ENCODE measurements around the gene TNFSF9. TPM values are rescaled to one million over a fixed set of nuclear protein-coding genes. Genes with fewer than 3 reads are reported as not detected.

TNFSF9 gene, protein sequence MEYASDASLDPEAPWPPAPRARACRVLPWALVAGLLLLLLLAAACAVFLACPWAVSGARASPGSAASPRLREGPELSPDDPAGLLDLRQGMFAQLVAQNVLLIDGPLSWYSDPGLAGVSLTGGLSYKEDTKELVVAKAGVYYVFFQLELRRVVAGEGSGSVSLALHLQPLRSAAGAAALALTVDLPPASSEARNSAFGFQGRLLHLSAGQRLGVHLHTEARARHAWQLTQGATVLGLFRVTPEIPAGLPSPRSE
- polyA plus RNA-seq (2011; rRNA removed), result 5.4 and 6.3 TPM in 2 replicates
- polyA plus RNA-seq (2012; cell fraction: cytosol; rRNA removed), result 7.6 and 11.7 TPM in 2 replicates
- 10.4 and 15.2 TPM in 2 replicates for polyA plus RNA-seq (2012; cell fraction: nucleus; rRNA removed)
- 11.1 to 16.7 TPM (median 15.9 TPM) in 3 replicates for polyA plus RNA-seq (2017; fragmentation: RNase III; extraction: RNeasy Plus Mini Kit Qiagen cat#74134 plus additional on column Dnase treatment)
- 1.9 and 2.6 TPM in 2 replicates for polyA minus RNA-seq (2011; rRNA and poly(A)+ RNA removed)

DNA sequence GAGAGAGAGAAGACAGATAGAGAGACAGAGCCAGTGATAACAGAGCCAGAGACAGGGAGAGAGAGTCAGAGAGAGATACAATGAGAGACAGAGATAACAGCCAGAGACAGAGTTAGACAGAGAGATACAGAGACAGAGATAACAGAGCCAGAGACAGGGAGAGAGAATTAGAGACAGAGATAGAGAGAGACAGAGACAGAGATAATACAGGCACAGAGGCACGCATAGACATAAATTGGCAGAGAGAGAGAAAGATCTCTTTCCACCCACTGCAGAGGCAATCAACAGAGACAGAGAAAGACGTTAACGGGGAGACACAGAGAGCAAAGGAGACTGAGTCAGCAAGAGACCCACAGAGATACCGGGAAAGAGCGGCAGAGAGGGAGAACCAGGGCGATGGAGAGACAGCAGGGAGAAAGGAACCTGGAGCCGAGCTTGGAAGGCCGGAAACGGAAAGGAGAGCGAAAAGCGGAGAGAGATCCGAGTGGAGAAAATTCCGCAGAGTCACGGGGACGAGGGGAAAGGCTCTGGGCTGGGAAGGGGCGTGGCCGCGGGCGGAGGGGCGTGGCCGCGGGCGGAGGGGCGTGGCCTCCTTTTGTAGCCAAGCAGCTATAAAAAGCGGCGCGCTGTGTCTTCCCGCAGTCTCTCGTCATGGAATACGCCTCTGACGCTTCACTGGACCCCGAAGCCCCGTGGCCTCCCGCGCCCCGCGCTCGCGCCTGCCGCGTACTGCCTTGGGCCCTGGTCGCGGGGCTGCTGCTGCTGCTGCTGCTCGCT is at the start of gene TNFSF9:
Gene TNFSF9, plus strand, starts transcription at position 641 of the 777 bp plus-strand sequence. Its CDS starts 11 bp downstream, at position 652.
- DNase-seq (ENCODE audit: low read depth in 1 of 2, low spot score in 1 of 2) (peak; percentile 85 to 87), FAIRE-seq (no peak)
- POLR2A ChIA-PET, result interaction anchor here (0.6 to 1.6 kb wide), 29 partner anchors 9 to 494 kb away, joined by 3 to 22 read pairs (median 4); partner anchors contain the start of genes CD70 and GPR108
- TF ChIP-seq HOXB5 (CRISPR knock-in tag; IDR thresholded peaks at IDR 0.05) (no peak), REST (IDR thresholded peaks at IDR 0.05) (peak; percentile 27; the same call in 1 of the 2 replicates), FOXS1 (CRISPR knock-in tag; IDR thresholded peaks at IDR 0.05) (no peak), ZNF302 (CRISPR knock-in tag; IDR thresholded peaks at IDR 0.05) (no peak), KDM5A (IDR thresholded peaks at IDR 0.05) (no peak), TP53 (CRISPR knock-in tag; IDR thresholded peaks at IDR 0.05) (no peak), RCOR1 (IDR thresholded peaks at IDR 0.05; ENCODE audit: low read depth, low read length) (no peak), SREBF2 (IDR thresholded peaks at IDR 0.05) (no peak), CHD2 (IDR thresholded peaks at IDR 0.05; ENCODE audit: low read length, partially characterized antibody) (no peak), BCL3 (IDR thresholded peaks at IDR 0.05) (peak; percentile 87; the same call in 2 of the 3 replicates), NFE2L2 (conservative IDR thresholded peaks at IDR 0.05; ENCODE audit: low read length) (peak; percentile 37), POLR2AphosphoS2 (conservative IDR thresholded peaks at IDR 0.05; ENCODE audit: low read length) (no peak), RARB (CRISPR knock-in tag; IDR thresholded peaks at IDR 0.05) (no peak), HEYL (CRISPR knock-in tag; IDR thresholded peaks at IDR 0.05) (no peak), ZC3H11A (IDR thresholded peaks at IDR 0.05) (no peak), MAFK (IDR thresholded peaks at IDR 0.05; ENCODE audit: partially characterized antibody) (peak; percentile 74), EP300 (IDR thresholded peaks at IDR 0.05) (no peak), FOSB (CRISPR knock-in tag; IDR thresholded peaks at IDR 0.05) (no peak), EHMT2 (IDR thresholded peaks at IDR 0.05; ENCODE audit: low read depth) (no peak), KDM1A (IDR thresholded peaks at IDR 0.05; ENCODE audit: low read depth) (no peak), MYC (IDR thresholded peaks at IDR 0.05; ENCODE audit: borderline replicate concordance, low read length) (no peak), RFX5 (IDR thresholded peaks at IDR 0.05) (no peak), MAZ (IDR thresholded peaks at IDR 0.05; ENCODE audit: borderline replicate concordance, low read depth, low read length) (no peak), FOSL2 (IDR thresholded peaks at IDR 0.05) (no peak), FOSL2 (CRISPR knock-in tag; IDR thresholded peaks at IDR 0.05) (no peak), NPAS2 (CRISPR knock-in tag; IDR thresholded peaks at IDR 0.05; ENCODE audit: borderline replicate concordance) (no peak), SMC3 (IDR thresholded peaks at IDR 0.05) (no peak), CBX8 (IDR thresholded peaks at IDR 0.05) (no peak), ESRRA (IDR thresholded peaks at IDR 0.05; ENCODE audit: borderline replicate concordance, low read length) (no peak), JUNB (IDR thresholded peaks at IDR 0.05) (no peak)
- TF ChIP-seq, protein P1, sequence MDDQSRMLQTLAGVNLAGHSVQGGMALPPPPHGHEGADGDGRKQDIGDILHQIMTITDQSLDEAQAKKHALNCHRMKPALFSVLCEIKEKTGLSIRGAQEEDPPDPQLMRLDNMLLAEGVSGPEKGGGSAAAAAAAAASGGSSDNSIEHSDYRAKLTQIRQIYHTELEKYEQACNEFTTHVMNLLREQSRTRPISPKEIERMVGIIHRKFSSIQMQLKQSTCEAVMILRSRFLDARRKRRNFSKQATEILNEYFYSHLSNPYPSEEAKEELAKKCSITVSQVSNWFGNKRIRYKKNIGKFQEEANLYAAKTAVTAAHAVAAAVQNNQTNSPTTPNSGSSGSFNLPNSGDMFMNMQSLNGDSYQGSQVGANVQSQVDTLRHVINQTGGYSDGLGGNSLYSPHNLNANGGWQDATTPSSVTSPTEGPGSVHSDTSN (IDR thresholded peaks at IDR 0.05), result no peak
- TF ChIP-seq, protein P2, sequence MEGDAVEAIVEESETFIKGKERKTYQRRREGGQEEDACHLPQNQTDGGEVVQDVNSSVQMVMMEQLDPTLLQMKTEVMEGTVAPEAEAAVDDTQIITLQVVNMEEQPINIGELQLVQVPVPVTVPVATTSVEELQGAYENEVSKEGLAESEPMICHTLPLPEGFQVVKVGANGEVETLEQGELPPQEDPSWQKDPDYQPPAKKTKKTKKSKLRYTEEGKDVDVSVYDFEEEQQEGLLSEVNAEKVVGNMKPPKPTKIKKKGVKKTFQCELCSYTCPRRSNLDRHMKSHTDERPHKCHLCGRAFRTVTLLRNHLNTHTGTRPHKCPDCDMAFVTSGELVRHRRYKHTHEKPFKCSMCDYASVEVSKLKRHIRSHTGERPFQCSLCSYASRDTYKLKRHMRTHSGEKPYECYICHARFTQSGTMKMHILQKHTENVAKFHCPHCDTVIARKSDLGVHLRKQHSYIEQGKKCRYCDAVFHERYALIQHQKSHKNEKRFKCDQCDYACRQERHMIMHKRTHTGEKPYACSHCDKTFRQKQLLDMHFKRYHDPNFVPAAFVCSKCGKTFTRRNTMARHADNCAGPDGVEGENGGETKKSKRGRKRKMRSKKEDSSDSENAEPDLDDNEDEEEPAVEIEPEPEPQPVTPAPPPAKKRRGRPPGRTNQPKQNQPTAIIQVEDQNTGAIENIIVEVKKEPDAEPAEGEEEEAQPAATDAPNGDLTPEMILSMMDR (IDR thresholded peaks at IDR 0.05), result no peak
- TF ChIP-seq, protein P3, sequence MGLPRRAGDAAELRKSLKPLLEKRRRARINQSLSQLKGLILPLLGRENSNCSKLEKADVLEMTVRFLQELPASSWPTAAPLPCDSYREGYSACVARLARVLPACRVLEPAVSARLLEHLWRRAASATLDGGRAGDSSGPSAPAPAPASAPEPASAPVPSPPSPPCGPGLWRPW (IDR thresholded peaks at IDR 0.05), result no peak

More for the DNA sequence above, at the start of gene TNFSF9:
- CTCF ChIA-PET, result interaction anchor here (0.8 kb wide), 1 partner anchor 21 kb away, joined by 3 read pairs; no protein-coding TSS in a partner anchor
- no peaks in the 10 kb centered on the region for H3K9me3 ChIP-seq
- peak within 1 kb of the TSS; percentile 76 for H3K4me3 ChIP-seq
- peak within 1 kb of the TSS; percentile 98 for H3K4me2 ChIP-seq
- peak within 1 kb of the TSS; percentile 98 to 99 for H3K27ac ChIP-seq
- peaks cover 32% of the 10 kb centered on the region for H3K4me1 ChIP-seq
- under 1% methylated on average over 15 of the region's 44 CpGs for WGBS (ENCODE audit: missing lambda C conversion rate)
- peak; percentile 81 to 86 for ATAC-seq
